Activated B cell treated with CpG ODN at 0.5 μM for 24 hours (primary cell): Measurements from ENCODE around the gene ZC3H12D. TPM values are rescaled to one million over a fixed set of nuclear protein-coding genes. Genes with fewer than 3 reads are reported as not detected.

Experiments
- ATAC-seq: fragments of 200-7000 bp; cut with Tn5 transposase; one replicate; pipeline ENCODE4 v1.10.0; 2021; ENCODE audit warnings: low read depth, mild to moderate bottlenecking, moderate library complexity
- CTCF ChIA-PET: fragments of 350-600 bp; sonication (Branson Sonifier 250); formaldehyde crosslinking; loops from one replicate; lab custom pipeline; 2021; ENCODE audit warnings: antibody characterized with exemption; lab: Charles Lee
- POLR2A ChIA-PET: fragments of 350-600 bp; sonication (Branson Sonifier 250); formaldehyde crosslinking; loops from one replicate; lab custom pipeline; 2021; ENCODE audit warnings: antibody characterized with exemption; lab: Charles Lee
- DNase-seq: peaks from one replicate; pipeline ENCODE4 v3.0.0; 2022
- H3K27ac Mint-ChIP-seq: one replicate; pipeline ENCODE4 v1.8.0; 2020; ENCODE audit warnings: mixed read lengths
- H3K27me3 Mint-ChIP-seq: one replicate; pipeline ENCODE4 v1.8.0; 2021; ENCODE audit warnings: mixed read lengths
- H3K36me3 Mint-ChIP-seq: one replicate; pipeline ENCODE4 v1.8.0; 2021; ENCODE audit warnings: low read depth, mixed read lengths
- H3K4me1 Mint-ChIP-seq: one replicate; pipeline ENCODE4 v1.8.0; 2021; ENCODE audit warnings: mixed read lengths
- H3K4me3 Mint-ChIP-seq: one replicate; pipeline ENCODE4 v1.8.0; 2020; ENCODE audit warnings: mild to moderate bottlenecking, mixed read lengths
- H3K9me3 Mint-ChIP-seq: one replicate; pipeline ENCODE4 v1.8.0; 2020; ENCODE audit warnings: mixed read lengths
- intact Hi-C: fragments of 100-400 bp; cut with micrococcal nuclease; formaldehyde crosslinking; loops from one replicate; pipeline ENCODE4 v1.15.1; 2024
- total RNA-seq: library from RNA; stranded (reverse); gene quantifications from 2 replicates; pipeline ENCODE4 v1.2.3, GENCODE V29; 2022
- TF ChIP-seq, protein P1 (sequence below): fragments of 200-600 bp; IDR thresholded peaks from one replicate; pipeline ENCODE4 v1.8.0; 2022; ENCODE audit warnings: antibody characterized with exemption, mild to moderate bottlenecking

The ZC3H12D gene
- total RNA-seq, 1 donor from 2014 or later, result 225 TPM

DNA sequence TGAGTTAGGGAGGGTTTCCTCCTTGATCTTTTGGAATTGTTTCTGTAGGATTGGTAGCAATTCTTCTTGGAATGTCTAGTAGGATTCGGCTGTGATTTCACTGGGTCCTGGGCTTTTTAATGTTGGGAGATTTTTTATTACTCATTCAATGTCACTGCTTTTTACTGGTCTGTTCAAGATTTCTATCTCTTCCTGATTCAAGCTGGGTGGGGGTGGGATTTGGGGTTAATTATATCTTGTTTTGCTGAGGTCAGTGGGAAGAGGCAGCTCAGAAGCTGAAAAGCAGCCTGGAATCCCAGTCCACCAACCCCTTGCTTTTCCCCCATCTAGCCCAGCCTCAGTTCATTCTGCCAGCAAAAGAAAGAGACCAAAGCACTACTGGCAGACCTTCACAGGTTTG lies 45.2 kb downstream of the ZC3H12D start:
- no peak overlapping the region for H3K4me3 Mint-ChIP-seq
- peaks cover 25% of the 10 kb centered on the region for H3K4me1 Mint-ChIP-seq
- no peak for ATAC-seq
- peak overlapping the region; percentile 62 for H3K27ac Mint-ChIP-seq
- no peaks in the 10 kb centered on the region for H3K9me3 Mint-ChIP-seq
- TF ChIP-seq, protein P1, sequence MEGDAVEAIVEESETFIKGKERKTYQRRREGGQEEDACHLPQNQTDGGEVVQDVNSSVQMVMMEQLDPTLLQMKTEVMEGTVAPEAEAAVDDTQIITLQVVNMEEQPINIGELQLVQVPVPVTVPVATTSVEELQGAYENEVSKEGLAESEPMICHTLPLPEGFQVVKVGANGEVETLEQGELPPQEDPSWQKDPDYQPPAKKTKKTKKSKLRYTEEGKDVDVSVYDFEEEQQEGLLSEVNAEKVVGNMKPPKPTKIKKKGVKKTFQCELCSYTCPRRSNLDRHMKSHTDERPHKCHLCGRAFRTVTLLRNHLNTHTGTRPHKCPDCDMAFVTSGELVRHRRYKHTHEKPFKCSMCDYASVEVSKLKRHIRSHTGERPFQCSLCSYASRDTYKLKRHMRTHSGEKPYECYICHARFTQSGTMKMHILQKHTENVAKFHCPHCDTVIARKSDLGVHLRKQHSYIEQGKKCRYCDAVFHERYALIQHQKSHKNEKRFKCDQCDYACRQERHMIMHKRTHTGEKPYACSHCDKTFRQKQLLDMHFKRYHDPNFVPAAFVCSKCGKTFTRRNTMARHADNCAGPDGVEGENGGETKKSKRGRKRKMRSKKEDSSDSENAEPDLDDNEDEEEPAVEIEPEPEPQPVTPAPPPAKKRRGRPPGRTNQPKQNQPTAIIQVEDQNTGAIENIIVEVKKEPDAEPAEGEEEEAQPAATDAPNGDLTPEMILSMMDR, result no peak
- ChIA-PET POLR2A (interaction anchor here (0.6 to 1.0 kb wide), 2 partner anchors 24 to 46 kb away, joined by 3 to 9 read pairs; partner anchors contain the start of gene ZC3H12D), CTCF (interaction anchor here (2.1 kb wide), 1 partner anchor 78 kb away, joined by 5 read pairs; no protein-coding TSS in a partner anchor)
- no peak for DNase-seq
- intact Hi-C loops, result no loop called here
- no peaks in the 10 kb centered on the region for H3K36me3 Mint-ChIP-seq
- H3K27me3 Mint-ChIP-seq, result no peaks in the 10 kb centered on the region

DNA sequence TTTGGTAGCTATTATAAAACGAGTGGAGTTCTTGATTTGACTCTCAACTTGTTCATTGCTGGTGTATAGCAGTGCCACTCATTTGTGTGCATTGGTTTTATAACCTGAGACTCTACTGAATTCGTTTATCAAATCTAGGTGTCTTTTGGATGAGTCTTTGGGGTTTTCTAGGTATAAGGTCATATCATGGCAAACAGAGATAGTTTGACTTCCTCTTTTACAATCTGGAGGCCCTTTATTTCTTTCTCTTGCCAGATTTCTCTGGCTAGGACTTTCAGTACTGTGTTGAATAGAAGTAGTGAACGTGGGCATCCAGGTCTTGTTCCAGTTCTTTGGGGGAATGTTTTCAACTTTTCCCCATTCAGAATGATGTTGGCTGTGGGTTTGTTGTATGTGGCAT lies 46.0 kb downstream of the ZC3H12D start:
- Mint-ChIP-seq H3K9me3 (no peaks in the 10 kb centered on the region), H3K27ac (peak overlapping the region; percentile 62), H3K4me1 (peaks cover 25% of the 10 kb centered on the region), H3K36me3 (no peaks in the 10 kb centered on the region), H3K4me3 (peak overlapping the region; percentile 16), H3K27me3 (no peaks in the 10 kb centered on the region)
- TF ChIP-seq, protein P1, result no peak
- CTCF ChIA-PET, result interaction anchor here (0.7 to 2.1 kb wide), 2 partner anchors 78 to 345 kb away, joined by 3 to 5 read pairs; no protein-coding TSS in a partner anchor
- POLR2A ChIA-PET, result no interaction called here
- peak; percentile 58 for ATAC-seq
- intact Hi-C loops, result no loop called here
- DNase-seq, result no peak

DNA sequence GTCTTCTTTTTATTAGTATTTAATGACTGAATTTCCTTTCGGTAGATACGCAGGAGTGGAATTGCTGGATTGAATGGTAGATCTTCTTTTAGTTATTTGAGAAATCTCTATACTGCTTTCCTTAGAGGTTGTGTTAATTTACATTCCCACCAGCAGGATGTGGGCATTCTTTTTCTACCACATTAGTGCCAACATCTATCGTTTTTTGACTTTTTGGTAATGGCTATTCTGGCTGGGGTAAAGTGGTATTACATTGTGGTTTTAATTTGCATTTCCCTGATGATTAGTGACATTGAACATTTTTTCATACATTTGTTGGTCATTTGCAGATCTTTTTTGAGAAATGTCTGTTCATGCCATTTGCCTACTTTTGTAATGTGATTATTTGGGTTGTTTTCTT lies 47.6 kb downstream of the ZC3H12D start:
- CTCF ChIA-PET, result interaction anchor here (1.3 kb wide), 1 partner anchor 80 kb away, joined by 5 read pairs; no protein-coding TSS in a partner anchor
- Mint-ChIP-seq H3K36me3 (no peaks in the 10 kb centered on the region), H3K27me3 (no peaks in the 10 kb centered on the region), H3K9me3 (no peaks in the 10 kb centered on the region), H3K4me3 (no peak overlapping the region), H3K4me1 (peaks cover 22% of the 10 kb centered on the region), H3K27ac (no peak overlapping the region)
- POLR2A ChIA-PET, result no interaction called here
- no peak for DNase-seq
- no peak for ATAC-seq
- TF ChIP-seq, protein P1, result no peak
- intact Hi-C loops, result no loop called here

DNA sequence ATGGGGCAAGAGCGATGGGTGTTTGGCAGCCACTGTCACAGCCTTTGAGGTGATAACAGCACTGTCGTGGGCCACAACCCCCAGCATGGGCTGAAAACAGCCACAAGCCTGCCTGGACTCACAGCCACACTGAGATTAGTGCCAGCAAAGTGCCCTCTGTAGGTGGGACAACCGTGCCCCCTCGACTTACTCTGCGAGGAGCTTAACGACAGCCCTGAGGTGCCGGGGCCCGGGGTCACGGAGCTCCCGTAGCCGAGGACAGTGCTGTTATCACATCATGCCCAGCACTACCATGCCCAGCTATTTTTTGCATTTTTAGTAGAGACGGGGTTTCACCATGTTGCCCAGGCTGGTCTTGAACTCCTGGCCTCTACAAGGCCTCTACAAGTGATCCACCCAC lies 48.2 kb downstream of the ZC3H12D start:
- intact Hi-C loops, result no loop called here
- ChIA-PET POLR2A (interaction anchor here (0.5 to 0.6 kb wide), 2 partner anchors 48 to 316 kb away, joined by 5 to 12 read pairs; partner anchors contain the start of gene ZC3H12D), CTCF (interaction anchor here (1.3 kb wide), 1 partner anchor 80 kb away, joined by 5 read pairs; no protein-coding TSS in a partner anchor)
- ATAC-seq, result no peak
- no peaks in the 10 kb centered on the region for H3K9me3 Mint-ChIP-seq
- H3K36me3 Mint-ChIP-seq, result no peaks in the 10 kb centered on the region
- H3K4me3 Mint-ChIP-seq, result no peak overlapping the region
- TF ChIP-seq, protein P1, result no peak
- no peaks in the 10 kb centered on the region for H3K27me3 Mint-ChIP-seq
- no peak overlapping the region for H3K27ac Mint-ChIP-seq
- H3K4me1 Mint-ChIP-seq, result peaks cover 26% of the 10 kb centered on the region
- DNase-seq, result no peak

DNA sequence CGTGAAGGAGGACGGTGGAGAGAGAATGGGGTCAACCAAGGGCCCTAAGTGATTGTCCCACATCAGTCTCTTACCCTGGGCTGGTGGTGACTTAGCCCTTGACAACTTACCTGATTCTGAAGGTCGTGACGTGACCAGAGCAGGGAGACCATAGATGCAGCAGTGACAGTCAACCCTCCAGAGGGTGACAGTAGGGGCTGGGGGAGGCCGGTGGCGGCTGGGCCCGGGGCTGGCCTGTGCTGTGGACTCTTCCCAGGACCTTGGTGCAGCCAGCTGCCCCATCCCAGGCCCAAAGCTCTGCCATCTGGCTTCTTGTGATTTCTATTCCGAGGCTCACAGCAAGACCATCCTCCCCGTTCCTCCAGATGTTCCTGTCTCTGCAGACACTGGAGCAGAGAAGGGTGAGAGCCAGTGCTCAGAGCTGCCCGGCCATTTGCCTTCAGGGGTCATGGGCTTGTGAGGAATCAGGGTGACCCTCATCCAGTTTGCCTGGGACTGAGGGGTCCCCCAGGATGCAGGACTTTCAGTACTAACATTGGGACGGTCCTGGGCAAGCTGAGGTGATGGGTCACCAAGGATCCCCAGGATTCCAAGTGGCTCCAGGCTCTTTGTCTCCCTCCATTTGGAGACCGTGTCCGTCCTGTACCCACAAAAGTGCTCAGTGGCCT lies 48.8 kb downstream of the ZC3H12D start:
- H3K27ac Mint-ChIP-seq, result no peak overlapping the region
- CTCF ChIA-PET, result interaction anchor here (1.3 kb wide), 1 partner anchor 81 kb away, joined by 5 read pairs; no protein-coding TSS in a partner anchor
- H3K4me1 Mint-ChIP-seq, result peaks cover 26% of the 10 kb centered on the region
- TF ChIP-seq, protein P1, result no peak
- H3K27me3 Mint-ChIP-seq, result no peaks in the 10 kb centered on the region
- H3K9me3 Mint-ChIP-seq, result no peaks in the 10 kb centered on the region
- intact Hi-C loops, result no loop called here
- ATAC-seq, result no peak
- no peak for DNase-seq
- no peaks in the 10 kb centered on the region for H3K36me3 Mint-ChIP-seq
- no peak overlapping the region for H3K4me3 Mint-ChIP-seq
- POLR2A ChIA-PET, result interaction anchor here (0.5 to 0.6 kb wide), 2 partner anchors 49 to 316 kb away, joined by 5 to 12 read pairs; partner anchors contain the start of gene ZC3H12D
